OCI-LY3 (cell line): ENCODE data around the gene ATXN1L.
A peak's percentile ranks its signal among the peaks of the same experiment; 100 is the strongest.

Experiments used
- H2AFZ ChIP-seq: fragments of 200-600, 300-600 bp; shearing (Covaris generic); 2 replicates; pipeline ENCODE4 v1.6.0; 2014; ENCODE audit warnings: antibody characterized with exemption, low read depth, low read length
- H3K27ac ChIP-seq: fragments of 200-600, 300-600 bp; sonication (generic); 2 replicates; pipeline ENCODE4 v1.5.1; 2014; ENCODE audit warnings: mild to moderate bottlenecking, low read length, moderate library complexity, mixed read lengths
- H3K27me3 ChIP-seq: fragments of 200-600, 300-600 bp; sonication (generic); 2 replicates; pipeline ENCODE4 v1.6.1; 2014; ENCODE audit warnings: low read depth, low read length, mixed read lengths
- H3K36me3 ChIP-seq: fragments of 200-600, 300-600 bp; sonication (generic); replicated peaks from 2 replicates; pipeline ENCODE3; 2014; ENCODE audit warnings: low read depth, low read length, mixed read lengths
- H3K4me1 ChIP-seq: fragments of 300-600, 200-600 bp; sonication (generic); 2 replicates; pipeline ENCODE4 v1.6.1; 2014; ENCODE audit warnings: low read length, mixed read lengths
- H3K4me2 ChIP-seq: fragments of 200-600, 300-600 bp; sonication (generic); 2 replicates; pipeline ENCODE4 v1.6.1; 2014; ENCODE audit warnings: low read length, mixed read lengths
- H3K4me3 ChIP-seq: fragments of 300-600, 200-600 bp; sonication (generic); 2 replicates; pipeline ENCODE4 v1.5.1; 2014; ENCODE audit warnings: antibody characterized with exemption, mild to moderate bottlenecking, low read length, moderate library complexity
- H3K79me2 ChIP-seq: fragments of 300-600, 200-600 bp; shearing (Covaris generic); 2 replicates; pipeline ENCODE4 v1.6.1; 2014; ENCODE audit warnings: mild to moderate bottlenecking, low read length, mixed read lengths
- H3K9ac ChIP-seq: fragments of 300-600, 200-600 bp; shearing (Covaris generic); 2 replicates; pipeline ENCODE4 v1.6.0; 2014; ENCODE audit warnings: mild to moderate bottlenecking, low read length, moderate library complexity
- H3K9me3 ChIP-seq: fragments of 200-600, 300-600 bp; shearing (Covaris generic); 2 replicates; pipeline ENCODE4 v1.6.1; 2014; ENCODE audit warnings: low read length, mixed read lengths; ENCODE audit not compliant: insufficient read depth
- H4K20me1 ChIP-seq: fragments of 200-600, 300-600 bp; sonication (generic); 2 replicates; pipeline ENCODE4 v1.6.1; 2016; ENCODE audit warnings: low read length, mixed read lengths; ENCODE audit not compliant: insufficient read depth
- CTCF ChIP-seq: fragments of 200-600, 300-600 bp; sonication (generic); IDR thresholded peaks from 2 replicates; pipeline ENCODE4 v1.5.1; 2014; ENCODE audit warnings: antibody characterized with exemption, low read length, low read depth
- EZH2phosphoT487 ChIP-seq: fragments of 200-600 bp; shearing (Covaris generic); IDR thresholded peaks from 2 replicates; pipeline ENCODE4 v1.6.1; 2018; ENCODE audit warnings: antibody characterized with exemption, mixed run types, low read depth

Gene ATXN1L

DNA sequence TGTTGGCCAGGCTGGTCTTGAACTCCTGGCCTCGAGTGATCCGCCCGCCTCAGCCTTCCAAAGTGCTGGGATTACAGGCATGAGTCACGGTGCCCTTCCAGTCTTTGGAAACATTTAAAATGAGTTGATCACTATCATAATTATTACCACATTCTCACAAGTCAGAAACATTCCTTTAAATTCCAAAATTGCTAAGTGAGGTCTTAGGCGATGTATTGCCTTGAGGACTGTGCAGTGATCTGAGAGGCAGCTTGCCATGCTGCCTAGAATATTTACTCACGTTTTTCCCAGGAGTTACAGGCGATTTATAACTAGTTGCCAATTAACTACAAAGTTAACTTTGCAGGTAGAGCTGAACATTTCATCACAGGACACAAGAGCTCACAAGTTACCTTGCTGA, 5.7 kb upstream of the ATXN1L start:
- no peaks in the 10 kb centered on the region for H4K20me1 ChIP-seq
- no peak overlapping the region for H3K4me2 ChIP-seq
- no peak overlapping the region for H3K9ac ChIP-seq
- no peak overlapping the region for H2AFZ ChIP-seq
- no peaks in the 10 kb centered on the region for H3K36me3 ChIP-seq
- no peak for TF ChIP-seq CTCF
- no peak for TF ChIP-seq EZH2phosphoT487
- H3K27ac ChIP-seq = no peak overlapping the region
- H3K79me2 ChIP-seq = no peaks in the 10 kb centered on the region
- no peak overlapping the region for H3K4me3 ChIP-seq
- peaks cover 28% of the 10 kb centered on the region for H3K4me1 ChIP-seq
- no peaks in the 10 kb centered on the region for H3K27me3 ChIP-seq
- H3K9me3 ChIP-seq = no peaks in the 10 kb centered on the region

GRCh38 chr16:71843572-71843971, 2.2 kb upstream of the ATXN1L start:
- Histone ChIP-seq H2AFZ (no peak overlapping the region), H3K4me2 (no peak overlapping the region), H3K79me2 (peaks cover 25% of the 10 kb centered on the region), H3K27ac (0 out of 2 replicates have a peak overlapping the region, but pooled peaks have one; percentile 5), H3K9ac (no peak overlapping the region), H3K4me1 (peaks cover 39% of the 10 kb centered on the region), H3K36me3 (peaks cover 8% of the 10 kb centered on the region), H3K9me3 (no peaks in the 10 kb centered on the region), H3K4me3 (no peak overlapping the region), H4K20me1 (peaks cover 15% of the 10 kb centered on the region), H3K27me3 (no peaks in the 10 kb centered on the region)
- TF ChIP-seq EZH2phosphoT487 (no peak), CTCF (no peak)

DNA sequence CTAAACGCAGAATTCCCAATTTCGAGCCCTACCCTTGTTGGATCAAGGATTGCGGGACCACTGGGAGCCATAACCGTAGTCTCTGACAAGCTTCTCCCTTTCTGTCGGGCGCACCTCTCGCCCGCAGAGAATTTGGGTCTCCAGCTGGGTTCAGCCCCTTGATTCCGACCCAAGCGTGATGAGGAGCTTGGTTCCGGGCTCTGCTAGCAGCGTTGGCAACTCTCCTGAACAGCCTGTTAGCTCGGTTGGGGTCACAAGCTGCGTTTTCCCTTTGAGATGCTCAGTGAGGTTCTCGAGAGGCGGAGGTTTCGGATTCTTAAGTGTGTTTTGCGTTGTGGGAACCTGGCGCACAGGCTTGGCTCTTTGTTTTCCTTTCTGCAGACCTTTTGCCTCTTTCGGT, 655 bp downstream of the ATXN1L start:
- Histone ChIP-seq H4K20me1 (peaks cover 15% of the 10 kb centered on the region), H3K79me2 (peaks cover 25% of the 10 kb centered on the region), H3K9me3 (no peaks in the 10 kb centered on the region), H3K36me3 (peaks cover 17% of the 10 kb centered on the region), H3K27me3 (no peaks in the 10 kb centered on the region), H3K4me1 (peaks cover 41% of the 10 kb centered on the region), H2AFZ (no peak overlapping the region), H3K9ac (peak overlapping the region; percentile 80), H3K27ac (peak overlapping the region; percentile 18), H3K4me3 (peak overlapping the region; percentile 83), H3K4me2 (peak overlapping the region; percentile 96)
- TF ChIP-seq EZH2phosphoT487 (no peak), CTCF (no peak)

DNA sequence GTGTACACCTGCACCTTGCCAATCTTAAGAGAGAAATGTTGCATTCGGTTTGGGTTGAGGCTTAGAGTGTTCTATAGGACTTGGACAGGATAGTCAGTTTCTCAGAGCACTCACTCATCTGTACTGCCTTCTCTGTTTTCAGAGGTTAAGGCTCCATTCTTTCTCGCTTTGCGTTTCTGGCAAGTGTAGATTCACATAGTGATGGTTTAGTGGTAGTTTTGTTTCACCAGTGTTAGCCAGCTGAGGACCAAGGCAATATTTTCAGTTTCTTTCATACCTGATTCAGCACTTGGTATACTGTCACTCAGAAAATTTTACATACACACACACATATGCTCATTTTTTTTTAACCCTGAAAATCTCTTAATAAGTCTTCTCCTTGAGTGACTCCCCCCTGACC, 1.3 kb downstream of the ATXN1L start:
- Histone ChIP-seq H3K9ac (peak overlapping the region; percentile 80), H3K27me3 (no peaks in the 10 kb centered on the region), H3K9me3 (no peaks in the 10 kb centered on the region), H3K79me2 (peaks cover 25% of the 10 kb centered on the region), H3K27ac (no peak overlapping the region), H4K20me1 (peaks cover 15% of the 10 kb centered on the region), H3K4me2 (peak overlapping the region; percentile 96), H3K36me3 (peaks cover 21% of the 10 kb centered on the region), H2AFZ (no peak overlapping the region), H3K4me1 (peaks cover 43% of the 10 kb centered on the region), H3K4me3 (peak overlapping the region; percentile 83)
- no peak for TF ChIP-seq EZH2phosphoT487
- no peak for TF ChIP-seq CTCF
